Measurements from ENCODE around the gene PWWP2B. TPM values are rescaled to one million over a fixed set of nuclear protein-coding genes. Genes with fewer than 3 reads are reported as not detected.
A peak's percentile ranks its signal among the peaks of the same experiment; 100 is the strongest.

PWWP2B gene
- total RNA-seq, 2 experiments from 2014 or later: 5.5 to 6.3 TPM

- H3K9me3 Mint-ChIP-seq: no peaks in the 10 kb centered on the region
- H3K4me3 Mint-ChIP-seq: no peak overlapping the region
- H3K27ac Mint-ChIP-seq: no peak overlapping the region
- H3K36me3 Mint-ChIP-seq (ENCODE audit: low read depth): no peaks in the 10 kb centered on the region
- peaks cover 13% of the 10 kb centered on the region for H3K4me1 Mint-ChIP-seq
- H3K27me3 Mint-ChIP-seq: no peaks in the 10 kb centered on the region
- no peak for DNase-seq
- POLR2A ChIA-PET: no interaction called here
- CTCF ChIA-PET: no interaction called here
Observed at GRCh38 chr10:132455441-132455971, 58.5 kb downstream of the PWWP2B start.

- H3K9me3 Mint-ChIP-seq: no peaks in the 10 kb centered on the region
- CTCF ChIA-PET: no interaction called here
- H3K36me3 Mint-ChIP-seq (ENCODE audit: low read depth): no peaks in the 10 kb centered on the region
- no peak overlapping the region for H3K4me3 Mint-ChIP-seq
- peaks cover 13% of the 10 kb centered on the region for H3K4me1 Mint-ChIP-seq
- no peak overlapping the region for H3K27ac Mint-ChIP-seq
- no peak for DNase-seq
- POLR2A ChIA-PET: no interaction called here
- H3K27me3 Mint-ChIP-seq: no peaks in the 10 kb centered on the region
Observed at GRCh38 chr10:132455986-132456847, 59.2 kb downstream of the PWWP2B start.

DNA sequence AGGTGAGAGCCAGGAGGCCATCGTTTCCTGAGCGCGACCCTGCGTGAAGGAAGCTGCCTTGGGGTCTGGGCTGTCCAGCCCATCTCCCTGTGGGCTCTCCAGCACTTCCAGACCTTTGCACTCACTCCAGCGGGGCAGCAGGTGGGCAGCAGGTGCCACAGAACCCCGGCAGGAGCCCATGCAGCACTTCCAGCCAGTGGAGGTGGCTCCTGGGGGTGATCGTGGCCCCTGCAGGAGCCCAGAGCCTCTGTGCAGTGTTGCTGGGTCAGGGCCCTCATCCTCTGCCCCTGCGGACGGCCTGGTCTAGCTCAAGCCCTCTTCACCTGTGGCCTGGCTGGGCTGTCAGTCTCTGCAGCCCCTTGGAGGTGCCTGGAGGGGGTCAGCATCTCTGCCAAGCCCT, 59.9 kb downstream of the PWWP2B start:
- no peak overlapping the region for H3K4me3 Mint-ChIP-seq
- no peaks in the 10 kb centered on the region for H3K27me3 Mint-ChIP-seq
- ChIA-PET CTCF (no interaction called here), POLR2A (no interaction called here)
- H3K4me1 Mint-ChIP-seq: peaks cover 9% of the 10 kb centered on the region
- no peaks in the 10 kb centered on the region for H3K36me3 Mint-ChIP-seq (ENCODE audit: low read depth)
- no peak overlapping the region for H3K27ac Mint-ChIP-seq
- no peaks in the 10 kb centered on the region for H3K9me3 Mint-ChIP-seq
- no peak for DNase-seq

DNA sequence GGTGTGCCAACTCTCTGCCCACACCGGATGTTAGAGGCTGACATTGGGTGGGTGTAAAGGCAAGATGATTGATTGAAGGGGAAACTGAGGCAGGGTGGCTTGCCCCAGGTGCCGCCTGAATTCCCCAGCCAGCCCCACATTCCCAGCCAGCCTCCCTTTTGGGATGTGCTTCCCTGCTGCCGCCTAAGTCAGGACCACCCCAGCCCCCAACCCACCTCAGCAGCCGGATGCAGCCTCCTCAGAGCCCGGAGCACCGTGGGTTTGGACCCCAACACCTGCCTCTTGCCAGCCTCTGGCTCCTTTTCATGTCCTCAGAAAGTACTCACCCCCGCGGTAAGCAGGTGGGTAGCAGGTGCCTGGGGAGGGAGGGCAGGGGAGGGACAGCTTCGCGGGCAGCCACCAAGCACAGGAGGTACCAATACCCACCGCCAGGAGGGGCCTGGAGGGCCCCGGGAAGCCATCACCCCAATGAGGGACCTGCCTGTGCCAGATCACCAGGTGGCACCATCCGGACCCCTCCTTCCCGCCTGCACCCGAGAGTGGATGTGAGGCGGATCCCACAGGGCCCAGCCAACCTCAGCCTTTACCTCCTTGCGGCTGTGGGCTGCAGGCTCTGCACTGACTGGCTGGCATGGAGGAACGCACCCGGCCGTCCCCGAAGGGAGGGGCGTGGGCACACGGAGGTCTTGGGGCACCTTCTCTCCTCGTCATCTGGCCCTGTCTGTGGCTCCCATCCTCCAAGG, 60.5 kb downstream of the PWWP2B start:
- CTCF ChIA-PET: no interaction called here
- POLR2A ChIA-PET: no interaction called here
- Mint-ChIP-seq H3K27me3 (no peaks in the 10 kb centered on the region), H3K4me1 (peaks cover 5% of the 10 kb centered on the region), H3K9me3 (no peaks in the 10 kb centered on the region), H3K36me3 (ENCODE audit: low read depth) (no peaks in the 10 kb centered on the region), H3K4me3 (no peak overlapping the region), H3K27ac (no peak overlapping the region)
- no peak for DNase-seq

DNA sequence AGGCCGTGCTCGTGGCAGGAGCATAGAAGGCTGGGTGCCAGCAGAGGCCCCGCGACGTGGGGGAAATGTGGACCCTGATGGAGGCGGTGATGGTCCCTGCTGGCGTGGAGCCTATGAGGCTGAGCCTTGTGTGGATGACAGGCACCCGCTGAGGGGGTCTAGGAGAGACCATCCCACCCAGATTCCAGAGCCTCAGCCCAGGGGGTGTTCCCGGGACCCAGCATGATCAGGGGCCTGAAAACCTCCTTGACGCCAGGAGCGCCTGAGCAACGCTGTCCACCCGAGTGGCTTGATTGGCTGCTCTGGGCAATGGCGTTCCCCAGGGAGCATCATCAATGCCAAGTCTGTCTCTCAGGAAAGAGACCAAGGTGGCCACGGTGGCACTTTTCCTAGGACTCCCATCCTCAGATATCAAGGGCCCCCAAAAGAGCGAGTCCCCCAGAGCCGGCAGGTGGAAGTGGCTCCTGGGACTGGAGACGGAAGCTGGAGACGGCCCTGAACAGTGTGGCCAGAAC, 61.1 kb downstream of the PWWP2B start:
- H3K27ac Mint-ChIP-seq: no peak overlapping the region

GRCh38 chr10:132458586-132459300, 61.7 kb downstream of the PWWP2B start:
- H3K9me3 Mint-ChIP-seq: no peaks in the 10 kb centered on the region
- ChIA-PET POLR2A (no interaction called here), CTCF (interaction anchor here (0.5 to 1.8 kb wide), 5 partner anchors 12 to 185 kb away, joined by 3 to 7 read pairs (median 4); no protein-coding TSS in a partner anchor)
- no peaks in the 10 kb centered on the region for H3K36me3 Mint-ChIP-seq (ENCODE audit: low read depth)
- no peak overlapping the region for H3K4me3 Mint-ChIP-seq
- H3K27ac Mint-ChIP-seq: no peak overlapping the region
- H3K27me3 Mint-ChIP-seq: no peaks in the 10 kb centered on the region
- peak; percentile 53 for DNase-seq
- no peaks in the 10 kb centered on the region for H3K4me1 Mint-ChIP-seq

More for the DNA sequence above, 61.1 kb downstream of the PWWP2B start:
- no peak for DNase-seq
- ChIA-PET POLR2A (no interaction called here), CTCF (interaction anchor here (1.1 to 1.7 kb wide), 3 partner anchors 19 to 186 kb away, joined by 3 to 7 read pairs (median 4); no protein-coding TSS in a partner anchor)
- no peaks in the 10 kb centered on the region for H3K27me3 Mint-ChIP-seq
- no peaks in the 10 kb centered on the region for H3K4me1 Mint-ChIP-seq
- H3K36me3 Mint-ChIP-seq (ENCODE audit: low read depth): no peaks in the 10 kb centered on the region
- no peaks in the 10 kb centered on the region for H3K9me3 Mint-ChIP-seq
- H3K4me3 Mint-ChIP-seq: no peak overlapping the region

DNA sequence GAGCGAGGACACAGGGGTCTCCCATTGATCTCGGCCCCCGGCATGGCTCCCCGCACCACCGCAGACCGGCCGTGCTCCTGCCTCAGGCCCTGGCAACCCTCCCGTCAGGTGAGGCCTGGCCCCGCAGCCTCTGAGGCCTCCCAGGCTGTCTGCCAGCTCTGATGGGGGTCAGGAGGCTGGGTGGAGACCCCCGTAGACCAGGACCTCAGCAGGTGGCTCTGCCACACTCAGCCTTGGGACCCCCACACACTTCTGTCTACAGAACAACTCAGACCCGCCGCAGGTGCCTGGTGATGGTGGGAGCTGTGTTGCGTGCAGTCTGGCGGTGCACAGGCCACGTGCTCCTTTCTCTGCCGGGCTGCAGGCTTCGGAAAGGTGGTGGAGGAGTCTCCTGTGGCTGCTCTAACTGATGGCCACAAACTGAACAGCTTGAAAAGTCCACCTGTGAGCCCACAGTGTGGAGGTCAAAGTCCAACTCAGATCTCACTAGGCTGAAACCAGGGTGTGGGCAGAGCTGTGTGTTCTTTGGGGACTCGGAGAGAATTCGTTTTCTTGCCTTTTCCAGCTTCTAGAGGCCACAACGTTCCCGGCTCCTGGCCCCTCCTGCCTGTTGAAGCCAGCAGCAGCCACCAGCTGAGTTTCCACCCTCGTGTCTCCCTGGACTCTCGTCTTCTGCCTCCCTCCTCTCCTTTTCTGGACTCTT, 62.5 kb downstream of the PWWP2B start:
- Mint-ChIP-seq H3K27ac (no peak overlapping the region), H3K27me3 (no peaks in the 10 kb centered on the region), H3K4me1 (no peaks in the 10 kb centered on the region), H3K9me3 (no peaks in the 10 kb centered on the region), H3K36me3 (ENCODE audit: low read depth) (no peaks in the 10 kb centered on the region), H3K4me3 (no peak overlapping the region)
- DNase-seq: no peak
- ChIA-PET CTCF (interaction anchor here (0.5 to 1.8 kb wide), 7 partner anchors 12 to 977 kb away, joined by 3 to 7 read pairs (median 4); no protein-coding TSS in a partner anchor), POLR2A (no interaction called here)

- Mint-ChIP-seq H3K4me1 (no peaks in the 10 kb centered on the region), H3K27ac (no peak overlapping the region), H3K36me3 (ENCODE audit: low read depth) (no peaks in the 10 kb centered on the region), H3K4me3 (no peak overlapping the region), H3K27me3 (no peaks in the 10 kb centered on the region), H3K9me3 (no peaks in the 10 kb centered on the region)
- no peak for DNase-seq
- CTCF ChIA-PET: interaction anchor here (0.6 to 1.8 kb wide), 4 partner anchors 13 to 977 kb away, joined by 3 to 7 read pairs (median 4); no protein-coding TSS in a partner anchor
- POLR2A ChIA-PET: interaction anchor here (1.2 kb wide), 1 partner anchor 13 kb away, joined by 4 read pairs; no protein-coding TSS in a partner anchor
Observed at GRCh38 chr10:132460071-132460470, 63.1 kb downstream of the PWWP2B start.

DNA sequence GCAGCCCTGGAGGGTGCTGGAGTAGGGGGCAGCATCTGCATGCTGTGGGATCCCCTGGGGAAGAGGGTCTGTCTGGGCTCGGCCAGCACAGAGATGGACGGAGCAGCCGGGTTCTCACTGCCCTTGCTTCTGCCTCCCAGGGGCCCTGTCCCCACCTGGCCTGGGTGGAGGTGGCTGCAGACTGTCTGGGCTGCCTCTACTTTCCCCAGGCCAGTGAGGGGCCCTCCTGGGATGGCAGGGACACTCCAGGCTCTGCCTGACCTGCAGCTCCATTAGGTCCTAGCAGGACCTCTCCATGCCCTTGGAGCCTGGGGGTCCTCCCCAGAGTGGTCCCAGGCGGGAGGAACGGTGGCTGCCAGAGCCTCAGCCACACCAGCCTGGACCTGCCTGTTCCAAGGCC, 63.7 kb downstream of the PWWP2B start:
- no peak overlapping the region for H3K27ac Mint-ChIP-seq
- no peaks in the 10 kb centered on the region for H3K9me3 Mint-ChIP-seq
- ChIA-PET POLR2A (interaction anchor here (1.2 kb wide), 1 partner anchor 14 kb away, joined by 4 read pairs; no protein-coding TSS in a partner anchor), CTCF (no interaction called here)
- H3K36me3 Mint-ChIP-seq (ENCODE audit: low read depth): no peaks in the 10 kb centered on the region
- H3K27me3 Mint-ChIP-seq: no peaks in the 10 kb centered on the region
- DNase-seq: no peak
- H3K4me3 Mint-ChIP-seq: no peak overlapping the region
- no peaks in the 10 kb centered on the region for H3K4me1 Mint-ChIP-seq

GRCh38 chr10:132461103-132461682, 64.2 kb downstream of the PWWP2B start:
- Mint-ChIP-seq H3K27me3 (no peaks in the 10 kb centered on the region), H3K4me3 (no peak overlapping the region), H3K4me1 (no peaks in the 10 kb centered on the region), H3K36me3 (ENCODE audit: low read depth) (no peaks in the 10 kb centered on the region), H3K27ac (no peak overlapping the region), H3K9me3 (no peaks in the 10 kb centered on the region)
- ChIA-PET CTCF (no interaction called here), POLR2A (interaction anchor here (1.2 kb wide), 1 partner anchor 14 kb away, joined by 4 read pairs; no protein-coding TSS in a partner anchor)
- DNase-seq: no peak

- H3K4me1 Mint-ChIP-seq: no peaks in the 10 kb centered on the region
- H3K4me3 Mint-ChIP-seq: no peak overlapping the region
- H3K27me3 Mint-ChIP-seq: no peaks in the 10 kb centered on the region
- no peak for DNase-seq
- ChIA-PET CTCF (no interaction called here), POLR2A (no interaction called here)
- H3K27ac Mint-ChIP-seq: no peak overlapping the region
- H3K9me3 Mint-ChIP-seq: no peaks in the 10 kb centered on the region
- no peaks in the 10 kb centered on the region for H3K36me3 Mint-ChIP-seq (ENCODE audit: low read depth)
Observed at GRCh38 chr10:132461683-132462231, 64.8 kb downstream of the PWWP2B start.

All from activated CD4-positive, alpha-beta memory T cell treated with anti-CD3 and anti-CD28 coated beads, Interleukin-2, amount 10 ng/mL, durations not matched to agents 7 days and 5 days (primary cell).